Caki2 (cell line): ENCODE data around the gene UQCR11. TPM values are rescaled to one million over a fixed set of nuclear protein-coding genes. Genes with fewer than 3 reads are reported as not detected.

Experiments used
- DNase-seq: peaks from one replicate; pipeline ENCODE4 v3.0.0-alpha.2; 2015; ENCODE audit warnings: low read depth
- in situ Hi-C: cut with HindIII; loops from 2 replicates; pipeline ENCODE4 v1.10.0; 2016; ENCODE audit warnings: low sequenced_read_pairs, low pct_unique_long_range_greater_than_20kb, mixed read lengths
- total RNA-seq: library from RNA; depleted of rRNA; stranded (reverse); fragments of >200 nt; shearing (Covaris generic); gene quantifications from 2 replicates; pipeline ENCODE4 v1.2.3, GENCODE V29; 2014; ENCODE audit warnings: low replicate concordance

UQCR11 gene
- total RNA-seq, 1 experiment from 2014 or later = 105 TPM

GRCh38 chr19:1577090-1577928 is 28.0 kb downstream of the UQCR11 start:
- DNase-seq = no peak
- in situ Hi-C loops = no loop called here

DNA sequence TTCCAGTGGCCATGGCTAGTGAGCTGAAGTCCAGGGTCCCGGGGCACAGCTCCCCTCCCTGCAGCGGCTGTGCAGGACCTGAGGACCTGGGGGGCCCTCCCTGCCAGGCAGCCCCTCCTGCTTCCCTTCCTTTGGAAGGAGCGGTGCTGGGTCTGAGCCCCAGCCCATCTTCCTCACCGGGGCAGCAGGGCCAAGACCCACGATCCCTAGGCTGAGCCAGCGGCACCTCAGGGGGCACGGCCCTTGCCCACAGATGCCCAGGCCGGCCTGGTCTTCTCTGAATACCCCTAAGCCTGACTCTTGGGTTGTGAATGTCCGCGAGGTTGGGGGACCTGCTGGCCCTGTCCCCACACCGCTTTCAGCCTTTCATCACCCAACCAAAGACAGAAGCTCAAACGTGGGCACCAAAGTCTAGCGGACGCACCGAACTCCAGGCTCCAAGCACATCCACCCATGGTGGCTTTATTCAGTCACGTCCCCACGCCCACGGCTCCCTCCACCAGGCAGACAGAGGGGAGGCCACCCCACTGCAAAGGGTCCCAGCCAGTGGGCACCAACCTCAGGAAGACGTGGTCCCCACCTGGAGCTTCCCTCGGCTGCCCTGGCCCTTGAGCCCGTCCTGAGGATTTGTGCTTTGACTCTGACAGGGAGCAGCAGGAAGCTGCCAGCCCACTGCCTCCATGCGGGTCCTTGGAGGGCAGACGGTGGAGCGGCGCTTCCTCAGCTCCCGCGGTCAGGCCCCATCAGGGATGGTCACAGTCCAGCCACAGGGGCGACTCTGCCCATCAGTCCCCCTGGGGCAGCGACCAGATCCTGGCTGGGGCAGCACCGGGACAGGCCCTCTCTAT is 28.8 kb downstream of the UQCR11 start:
- DNase-seq = no peak
- in situ Hi-C loops = no loop called here

GRCh38 chr19:1575323-1576241 is 29.7 kb downstream of the UQCR11 start:
- DNase-seq = no peak
- in situ Hi-C loops = no loop called here

GRCh38 chr19:1574354-1575136 is 30.7 kb downstream of the UQCR11 start:
- DNase-seq = no peak
- in situ Hi-C loops = no loop called here

DNA sequence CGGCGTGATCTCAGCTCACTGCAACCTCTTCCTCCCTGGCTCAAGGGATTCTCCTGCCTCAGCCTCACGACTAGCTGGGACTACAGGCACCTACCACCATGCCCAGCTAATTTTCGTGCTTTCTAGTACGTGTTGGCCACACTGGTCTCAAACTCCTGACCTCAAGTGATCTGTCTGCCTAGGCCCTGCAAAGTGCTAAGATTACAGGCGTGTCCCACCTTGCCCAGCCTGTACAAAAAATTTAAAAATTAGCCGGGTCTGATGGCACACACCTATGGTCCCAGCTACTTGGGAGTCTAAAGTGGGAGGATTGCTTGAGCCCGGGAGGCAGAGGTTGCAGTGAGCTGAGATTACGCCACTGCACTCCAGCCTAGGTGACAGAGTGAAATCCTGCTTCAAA is 32.5 kb downstream of the UQCR11 start:
- in situ Hi-C loops = no loop called here
- no peak for DNase-seq

- in situ Hi-C loops = no loop called here
- DNase-seq = no peak
These were observed 33.9 kb downstream of the UQCR11 start for GRCh38 chr19:1571358-1571757.

GRCh38 chr19:1570836-1571235 is 34.4 kb downstream of the UQCR11 start:
- no peak for DNase-seq
- in situ Hi-C loops = no loop called here

- DNase-seq = no peak
- in situ Hi-C loops = no loop called here
These were observed 35.3 kb downstream of the UQCR11 start for GRCh38 chr19:1569997-1570396.

- in situ Hi-C loops = no loop called here
- peak; percentile 18 for DNase-seq
These were observed 36.8 kb downstream of the UQCR11 start, which contains the start of gene MEX3D for GRCh38 chr19:1568320-1569019. TSS of gene MEX3D (minus strand) at chr19:1568325. CDS start at chr19:1568058, 267 bp downstream.

DNA sequence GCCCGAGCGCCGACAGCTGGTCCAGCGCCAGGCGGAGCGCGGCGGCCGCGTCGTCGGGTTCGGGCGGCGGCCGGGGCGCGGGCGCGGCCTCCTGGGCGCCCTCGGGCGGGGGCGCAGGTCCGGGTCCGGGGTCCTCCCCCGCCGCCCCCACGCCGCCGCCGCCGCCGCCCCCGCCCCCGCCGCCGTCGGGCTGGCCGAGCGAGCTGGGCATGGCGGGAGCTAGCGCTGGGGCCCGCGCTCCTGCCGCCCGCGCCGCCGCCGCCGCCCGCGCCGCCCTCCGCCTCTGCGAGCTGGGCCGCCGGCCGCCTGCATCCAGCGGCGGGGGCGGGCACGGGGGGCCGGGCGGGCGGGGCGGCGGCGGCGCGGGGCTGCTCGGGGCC is 37.4 kb downstream of the UQCR11 start:
- in situ Hi-C loops = no loop called here
- DNase-seq = no peak

- DNase-seq = peak; percentile 27
- in situ Hi-C loops = no loop called here
These were observed 38.0 kb downstream of the UQCR11 start for GRCh38 chr19:1567116-1567847.

- DNase-seq = peak; percentile 76
- in situ Hi-C loops = no loop called here
These were observed 38.7 kb downstream of the UQCR11 start for GRCh38 chr19:1566392-1567115.

GRCh38 chr19:1563251-1563650 is 42.0 kb downstream of the UQCR11 start:
- in situ Hi-C loops = no loop called here
- no peak for DNase-seq

DNA sequence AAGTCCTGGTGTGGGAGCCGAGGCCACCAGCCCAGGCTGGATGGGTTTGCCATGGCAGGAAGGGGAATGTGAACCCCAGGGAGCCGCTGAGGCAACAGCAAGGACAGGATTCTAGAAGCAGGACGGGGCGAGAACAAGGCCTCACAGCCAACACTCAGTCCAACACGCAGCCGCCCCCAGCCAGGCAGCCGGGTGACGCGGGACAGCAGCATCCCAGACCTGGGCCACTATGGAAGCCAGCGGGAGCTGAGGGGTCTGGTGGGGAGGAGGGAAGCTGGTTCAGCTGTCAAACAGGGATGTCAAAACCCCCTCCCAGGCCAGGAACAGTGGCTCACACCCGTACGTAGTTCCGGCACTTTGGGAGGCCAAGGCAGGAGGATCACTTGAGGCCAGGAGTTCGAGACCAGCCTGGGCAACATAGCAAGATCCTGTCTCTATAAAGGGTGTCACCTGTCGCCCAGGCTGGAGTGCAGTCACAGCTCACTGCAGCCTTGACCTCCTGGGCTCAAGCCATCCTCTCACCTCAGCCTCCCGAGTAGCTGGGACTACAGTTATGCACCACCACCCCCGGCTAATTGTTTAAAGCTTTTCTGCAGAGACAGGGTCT is 43.9 kb downstream of the UQCR11 start:
- in situ Hi-C loops = no loop called here
- DNase-seq = no peak

DNA sequence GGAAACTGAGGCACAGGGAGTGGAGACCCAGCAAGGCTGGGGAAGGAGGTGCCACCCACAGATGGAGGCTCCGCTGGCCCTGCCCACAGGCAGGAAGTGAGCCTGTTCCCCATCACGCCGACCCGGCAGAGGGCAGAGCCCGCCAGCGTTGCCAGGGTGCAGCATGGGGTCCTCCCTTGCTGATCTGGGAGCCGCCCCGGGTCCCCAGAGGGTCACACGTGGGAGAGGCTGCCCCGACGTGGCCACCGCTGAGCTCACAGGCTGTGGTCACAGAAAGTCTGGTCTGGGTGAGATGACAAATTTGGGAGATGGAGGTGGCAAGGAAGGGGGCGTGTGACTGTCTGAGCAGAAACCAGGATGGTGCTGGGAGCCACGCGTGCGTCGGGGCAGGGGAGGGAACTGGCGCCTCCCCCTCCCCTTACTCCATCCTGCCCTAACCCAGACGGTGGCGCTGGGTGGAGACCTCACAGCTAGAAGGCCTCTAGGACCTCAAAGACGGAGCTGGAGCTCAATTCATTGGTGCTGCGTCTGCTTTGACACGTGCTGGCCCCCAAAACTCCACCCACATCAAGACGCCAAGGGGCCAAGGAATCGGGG is 44.9 kb downstream of the UQCR11 start:
- no peak for DNase-seq
- in situ Hi-C loops = no loop called here
